GM18517 (cell line): ENCODE data around the gene APOL6.
"Not testable (repeated sequence)": the region's sequence is repeated elsewhere in the genome, so short reads cannot be mapped to it uniquely, and the experiment has no call there.

ENCODE experiments used
- ATAC-seq: cut with Tn5 transposase; IDR thresholded peaks from one replicate; pipeline ENCODE4 v1.9.1; 2021; ENCODE audit warnings: mild to moderate bottlenecking, moderate library complexity; ENCODE audit not compliant: unreplicated experiment

Gene APOL6

DNA sequence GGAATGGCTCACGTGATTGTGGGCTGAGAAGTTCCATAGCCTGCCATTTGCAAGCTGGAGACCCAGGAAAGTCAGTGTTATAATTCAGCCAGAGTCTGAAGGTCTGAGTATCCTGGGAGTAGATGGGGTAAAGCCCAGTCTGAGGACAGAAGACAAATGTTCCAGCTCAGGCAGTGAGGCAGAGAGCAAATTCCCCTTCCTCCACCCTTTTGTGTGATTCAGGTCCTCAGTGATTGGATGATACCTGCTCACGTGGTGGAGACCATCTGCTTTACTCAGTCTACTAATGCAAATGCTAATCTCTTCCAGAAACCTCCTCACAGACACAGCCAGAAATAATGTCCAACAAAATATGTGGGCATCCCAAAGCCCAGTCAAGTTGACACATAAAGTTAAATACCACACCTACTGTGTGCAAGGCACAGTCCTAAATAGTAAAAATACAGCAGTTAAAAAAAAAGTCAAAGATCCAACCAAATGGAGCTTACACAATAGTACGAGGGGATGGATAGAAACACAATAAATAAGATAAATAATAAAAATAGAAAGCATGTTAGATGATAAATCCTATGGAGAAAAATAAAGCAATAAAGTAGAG, 13.2 kb upstream of the APOL6 start:
- ATAC-seq: no peak

DNA sequence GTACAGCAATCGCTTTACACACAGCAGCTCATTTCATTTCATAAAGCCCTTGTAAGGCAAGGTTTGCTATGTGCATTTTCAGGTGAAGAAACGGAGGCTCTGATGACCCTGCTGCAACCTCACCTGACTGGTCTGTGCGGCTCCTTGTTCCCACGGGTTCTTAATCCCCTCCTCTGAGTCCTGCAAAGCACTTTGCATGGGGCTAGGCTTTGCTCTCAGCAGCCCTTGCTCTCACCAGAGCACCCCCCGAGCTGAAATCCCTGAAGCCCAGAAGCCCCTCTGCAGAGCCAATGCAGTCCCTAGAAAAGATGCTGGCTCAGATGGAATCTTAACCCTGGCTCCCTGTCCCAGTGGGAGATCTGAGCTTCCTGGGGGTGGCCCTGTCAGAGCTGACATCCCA, 11.0 kb upstream of the APOL6 start:
- no peak for ATAC-seq

DNA sequence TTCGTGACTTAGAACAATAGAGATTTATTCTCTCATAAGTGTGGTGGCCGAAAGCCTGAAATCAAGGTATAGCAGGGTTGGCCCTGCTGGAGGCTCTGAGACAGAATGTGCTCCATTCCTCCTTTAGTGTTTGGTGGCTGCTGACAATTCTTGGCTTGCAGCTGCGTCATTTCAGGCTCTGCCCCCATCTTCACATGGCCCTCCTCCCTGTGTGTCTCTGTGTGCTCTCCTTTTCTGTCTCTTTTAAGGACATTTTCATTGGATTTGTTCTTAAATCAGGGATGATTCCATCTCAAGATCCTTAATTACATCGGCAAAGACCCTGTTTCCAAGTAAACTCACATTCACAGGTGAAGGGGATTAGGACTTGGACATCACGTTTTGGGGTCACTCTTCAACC, 10.2 kb upstream of the APOL6 start:
- no peak for ATAC-seq

DNA sequence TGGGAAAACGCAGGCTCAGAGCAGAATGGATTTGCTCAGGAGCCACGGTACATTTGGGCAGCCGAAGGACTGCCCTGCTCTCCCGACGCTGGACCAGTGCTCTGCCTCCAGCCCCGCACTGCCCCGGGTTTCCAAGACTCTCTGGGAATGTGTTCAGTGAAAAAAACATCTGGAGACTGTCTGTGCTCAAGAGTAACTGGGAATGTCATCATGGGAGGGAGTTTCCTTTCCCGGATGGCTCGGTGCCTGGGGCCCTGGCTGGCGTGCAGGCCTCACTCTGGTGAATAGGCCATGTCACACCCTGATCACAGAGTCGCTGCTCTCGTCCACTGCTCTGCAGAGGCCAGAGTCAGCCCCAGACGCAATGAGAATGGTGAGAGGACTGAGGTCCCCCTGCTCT, 9.8 kb upstream of the APOL6 start:
- no peak for ATAC-seq

DNA sequence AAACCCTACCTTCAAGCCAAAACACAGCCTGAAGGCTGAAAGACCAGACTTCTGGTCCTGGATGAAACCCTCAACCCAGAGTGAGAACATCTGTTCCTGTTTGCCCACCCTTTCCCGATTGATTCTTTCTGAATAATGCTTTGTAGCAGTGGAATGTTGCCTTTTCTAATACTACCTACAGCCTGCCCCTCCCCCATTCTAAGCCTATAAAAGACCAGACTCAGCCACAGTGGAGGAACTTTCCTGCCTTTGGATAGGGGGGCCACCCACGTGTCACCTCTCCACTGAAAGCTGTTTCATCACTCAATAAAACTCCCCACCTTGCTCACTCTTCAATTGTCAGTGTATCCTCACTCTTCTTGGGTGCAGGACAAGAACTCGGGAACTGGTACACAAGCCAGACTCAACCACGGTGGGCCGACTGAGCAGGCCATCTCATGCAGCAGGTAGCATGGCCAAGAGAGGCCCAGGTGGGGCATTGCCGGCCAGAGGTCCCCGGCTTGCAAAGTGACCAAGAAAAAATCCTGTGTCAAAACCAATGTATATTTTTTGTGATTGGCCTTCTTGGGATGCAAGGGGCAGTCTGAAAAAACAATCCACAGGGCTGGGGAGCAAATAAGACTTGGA, 6.6 kb upstream of the APOL6 start:
- no peak for ATAC-seq

DNA sequence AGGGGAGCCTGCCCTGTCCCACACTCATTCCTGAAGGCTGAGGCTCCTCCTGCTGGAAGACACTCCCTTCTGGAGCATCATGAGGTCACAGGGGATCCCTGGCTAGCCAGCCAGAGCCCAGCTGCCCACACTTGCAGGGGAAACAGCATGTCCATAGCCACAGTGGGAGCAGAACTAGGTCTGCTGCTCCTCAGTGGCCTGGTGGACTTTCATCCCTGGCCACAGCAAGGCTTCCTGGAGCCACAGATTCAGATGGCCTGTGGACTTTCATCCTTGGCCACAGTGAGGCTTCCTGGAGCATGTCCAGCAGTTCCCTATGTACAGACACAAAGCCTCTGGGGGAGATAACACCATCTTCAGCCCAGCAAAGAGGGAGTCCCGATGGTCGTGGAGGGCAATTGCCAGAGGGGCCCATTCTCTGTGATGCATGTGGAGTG, 5.9 kb upstream of the APOL6 start:
- ATAC-seq: no peak

DNA sequence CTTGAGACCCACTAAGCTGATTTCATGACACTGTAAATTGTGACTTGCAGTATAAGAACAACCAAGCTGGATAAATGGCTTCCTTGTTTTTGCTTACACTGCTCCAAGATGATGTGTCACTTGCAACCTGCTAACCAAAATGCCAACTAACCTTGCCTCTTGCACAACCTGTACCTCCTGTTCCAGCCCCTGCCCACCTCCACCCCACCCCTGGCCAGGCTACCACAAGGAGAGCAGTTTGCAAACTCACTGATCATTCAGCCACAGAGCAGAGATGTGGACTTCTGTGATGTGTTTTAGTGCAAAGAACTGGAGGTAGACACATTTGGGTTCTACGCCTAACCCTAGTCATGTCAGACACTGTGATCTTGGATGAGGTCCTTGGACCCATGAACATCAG, 4.3 kb upstream of the APOL6 start:
- ATAC-seq: no peak

DNA sequence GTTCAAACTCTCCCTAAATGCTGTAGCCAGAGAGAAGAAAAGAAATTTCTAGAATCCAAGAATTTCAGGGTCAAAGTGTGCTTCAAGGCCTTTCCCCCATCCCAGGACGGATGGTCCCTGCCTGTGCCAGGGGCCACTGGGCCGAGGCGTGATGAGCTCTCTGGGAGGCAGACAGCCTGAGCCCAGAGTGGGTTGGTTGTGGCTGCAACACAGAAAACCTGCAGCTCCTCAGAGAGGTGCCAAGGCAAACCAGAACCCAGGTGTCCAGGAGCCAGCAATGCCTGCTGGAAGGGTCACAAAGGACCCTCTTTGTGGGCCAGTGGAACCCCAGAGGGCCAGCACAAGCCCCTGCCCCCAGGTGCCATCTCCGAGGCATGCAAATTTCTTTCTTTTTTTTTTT, 2.6 kb upstream of the APOL6 start:
- no peak for ATAC-seq

DNA sequence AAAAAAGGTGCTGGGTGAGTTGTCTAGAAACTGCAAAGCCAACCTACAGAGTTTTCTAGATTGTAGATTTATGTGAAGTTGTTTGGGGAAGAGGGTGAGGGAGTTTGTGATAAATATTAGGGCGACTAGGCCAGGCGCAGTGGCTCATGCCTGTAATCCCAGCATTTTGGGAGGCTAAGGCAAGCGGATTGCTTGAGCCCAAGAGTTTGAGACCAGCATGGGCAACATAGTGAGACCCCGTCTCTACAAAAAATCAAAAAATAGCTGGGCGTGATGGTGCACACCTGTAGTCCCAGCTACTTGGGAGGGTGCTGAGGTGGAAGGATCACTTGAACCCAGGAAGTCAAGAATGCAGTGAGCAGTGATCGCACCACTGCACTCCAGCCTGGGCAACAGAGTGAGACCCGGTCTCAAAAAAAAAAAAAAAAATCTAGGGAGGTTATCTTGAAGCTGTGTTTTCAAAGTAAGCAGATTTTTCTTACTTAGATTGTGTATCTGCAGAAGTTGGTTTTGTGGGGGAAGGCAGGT, 844 bp downstream of the APOL6 start:
- no peak for ATAC-seq

DNA sequence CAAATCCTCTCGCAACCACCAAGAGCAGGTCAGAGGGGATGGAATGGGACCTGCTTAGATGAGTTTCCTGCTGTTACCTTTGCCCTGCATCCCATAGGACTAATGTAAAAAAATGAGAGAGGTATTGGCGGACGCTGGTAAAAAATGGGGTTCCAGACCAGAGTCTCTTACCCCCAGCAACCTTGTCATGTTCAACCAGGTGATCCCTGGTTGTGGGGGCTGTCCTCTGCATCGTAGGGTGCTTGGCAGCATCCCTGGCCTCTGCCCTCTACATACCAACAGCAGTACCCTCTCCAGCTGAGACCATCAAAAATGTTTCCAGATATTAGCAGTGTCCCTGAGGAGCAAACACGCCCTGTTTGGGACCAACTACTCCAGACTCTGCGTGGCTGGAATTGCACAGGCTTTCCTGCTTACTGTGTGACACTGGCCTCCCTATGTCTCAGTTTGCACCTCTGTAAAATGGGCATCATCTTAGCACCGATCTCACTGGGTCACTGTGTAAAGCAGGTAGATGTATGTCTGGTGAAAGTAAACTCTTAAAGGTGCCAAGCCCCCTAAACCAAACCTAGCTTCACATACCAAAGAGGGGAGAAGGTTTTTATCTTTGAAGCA, 1.5 kb downstream of the APOL6 start:
- ATAC-seq: no peak

DNA sequence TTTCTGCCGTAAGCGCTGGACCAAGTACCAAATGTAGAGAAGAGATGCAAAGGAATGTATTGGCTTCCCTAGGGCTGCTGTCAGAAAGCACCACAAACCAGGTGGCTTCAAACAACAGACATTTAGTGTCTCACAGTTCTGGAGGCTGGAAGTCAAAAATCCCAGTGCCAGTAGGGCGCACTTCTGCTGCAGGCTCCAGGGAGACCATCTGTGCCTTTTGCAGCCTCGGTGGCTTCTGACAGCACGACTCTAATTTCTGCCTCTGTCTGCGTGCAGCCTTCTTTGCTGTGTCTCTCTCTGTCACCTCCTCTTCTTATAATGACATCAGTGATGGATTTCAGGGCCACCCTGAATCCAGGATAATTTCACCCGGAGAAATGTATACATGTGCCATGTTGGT, 2.8 kb downstream of the APOL6 start:
- no peak for ATAC-seq

DNA sequence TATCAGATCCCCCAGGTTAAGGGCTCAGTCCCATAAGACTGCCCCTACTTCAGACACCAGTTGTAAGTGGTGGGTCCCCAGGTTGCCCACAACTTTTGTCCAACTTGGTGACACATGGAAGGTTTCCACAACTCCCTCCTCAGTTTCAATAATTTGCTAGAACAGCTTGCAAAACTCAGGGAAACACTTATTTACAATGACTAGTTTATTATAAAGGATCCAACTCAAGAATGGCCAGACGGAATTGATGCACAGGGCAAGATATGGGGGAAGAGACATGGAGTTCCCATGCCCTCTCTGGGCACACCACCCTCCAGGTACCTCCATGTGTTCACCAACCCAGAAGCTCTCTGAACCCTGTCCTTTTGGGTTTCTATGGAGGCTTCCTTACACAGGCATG, 5.6 kb downstream of the APOL6 start:
- no peak for ATAC-seq

DNA sequence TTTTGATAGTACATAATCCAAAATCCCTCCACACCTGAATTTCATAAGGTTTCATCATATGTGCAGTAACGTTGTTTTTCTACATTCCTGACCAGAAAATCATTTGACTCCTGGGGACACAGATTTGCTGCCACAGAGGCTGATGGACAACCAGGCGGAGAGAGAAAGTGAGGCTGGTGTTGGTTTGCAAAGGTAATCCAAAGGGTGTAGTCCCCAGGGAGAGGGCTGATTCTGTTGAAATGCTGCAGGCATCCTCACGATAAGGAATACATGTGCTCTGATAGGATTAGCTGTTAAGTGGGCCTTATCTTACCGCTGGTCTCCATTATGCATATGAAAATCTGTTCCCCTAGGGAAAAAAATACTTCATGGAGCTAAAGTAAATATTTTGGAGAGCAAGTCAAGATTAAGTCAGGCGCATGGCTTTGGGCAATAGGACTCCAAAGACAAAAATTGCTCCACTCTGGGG, 8.1 kb downstream of the APOL6 start:
- no peak for ATAC-seq

DNA sequence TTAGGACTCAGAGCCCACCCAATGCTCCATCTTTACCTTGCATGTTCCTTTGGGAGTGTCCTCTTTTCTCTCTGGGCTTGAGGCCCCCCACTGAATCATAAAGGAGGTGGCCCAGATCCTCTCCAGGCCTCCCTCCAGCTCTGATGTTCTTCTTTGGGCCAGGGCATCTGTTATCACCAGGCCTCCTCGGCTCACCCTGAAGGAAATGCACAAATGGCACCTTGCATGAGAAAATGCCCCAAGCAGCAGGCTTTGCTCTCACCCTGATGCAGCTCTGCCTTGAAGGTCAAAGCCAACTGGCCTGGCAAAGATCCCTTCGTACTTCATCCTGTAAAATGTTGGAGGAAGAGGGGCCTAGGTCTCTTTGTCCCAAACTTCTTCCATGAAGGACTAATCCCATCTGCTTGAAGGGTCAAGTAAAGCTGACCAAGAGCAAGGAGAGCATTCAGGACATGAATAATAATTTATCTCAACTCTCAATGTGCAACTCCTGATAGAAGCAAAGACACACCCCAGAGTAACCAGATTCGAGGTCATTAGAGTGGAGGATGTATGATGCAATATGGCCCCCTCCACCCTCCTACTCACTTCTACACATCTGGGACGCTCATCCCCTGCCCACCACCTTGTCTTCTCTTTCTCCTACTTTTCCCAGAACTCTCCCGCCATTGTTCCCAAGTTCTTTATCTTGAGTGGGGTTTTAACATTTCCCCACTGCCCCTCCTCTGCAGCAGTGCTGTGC, 9.5 kb downstream of the APOL6 start:
- no peak for ATAC-seq

DNA sequence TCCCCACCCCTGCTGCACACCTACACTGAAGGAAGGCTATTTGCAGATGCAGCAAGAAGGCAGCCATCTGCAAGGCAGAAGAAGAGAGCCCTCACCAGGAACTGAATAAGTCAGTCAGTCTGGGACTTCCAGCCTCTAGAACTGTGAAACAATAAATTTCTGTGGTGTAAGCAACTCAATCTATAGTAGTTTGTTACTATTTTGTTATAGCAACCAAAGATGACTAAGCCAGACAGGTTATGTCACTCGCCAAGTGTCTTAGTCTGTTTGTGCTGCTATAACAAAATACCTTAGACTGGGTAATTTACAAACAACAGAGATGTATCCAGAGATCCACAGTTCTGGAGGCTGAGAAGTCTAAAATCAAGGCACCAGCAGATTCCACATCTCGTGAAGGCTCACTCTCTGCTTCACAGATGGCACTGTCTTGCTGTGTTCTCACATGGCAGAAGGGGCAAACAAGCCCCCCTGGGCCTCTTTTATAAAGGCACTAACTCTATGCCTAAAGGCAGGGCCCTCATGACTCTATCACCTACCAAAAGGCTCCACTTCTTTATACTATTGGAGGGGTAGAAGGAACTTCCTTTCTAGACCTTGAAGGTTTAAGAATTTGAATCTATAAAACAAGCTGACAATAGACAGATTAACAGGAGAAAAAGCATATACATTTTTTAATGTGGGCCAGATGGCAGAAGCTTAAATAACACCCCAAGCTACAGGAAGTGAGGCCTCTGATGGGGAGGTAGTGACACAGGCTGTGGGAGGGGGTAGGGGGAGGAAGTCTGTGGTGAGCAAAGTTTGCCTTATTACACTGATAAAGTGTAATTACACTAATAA, 12.3 kb downstream of the APOL6 start:
- ATAC-seq: no peak

DNA sequence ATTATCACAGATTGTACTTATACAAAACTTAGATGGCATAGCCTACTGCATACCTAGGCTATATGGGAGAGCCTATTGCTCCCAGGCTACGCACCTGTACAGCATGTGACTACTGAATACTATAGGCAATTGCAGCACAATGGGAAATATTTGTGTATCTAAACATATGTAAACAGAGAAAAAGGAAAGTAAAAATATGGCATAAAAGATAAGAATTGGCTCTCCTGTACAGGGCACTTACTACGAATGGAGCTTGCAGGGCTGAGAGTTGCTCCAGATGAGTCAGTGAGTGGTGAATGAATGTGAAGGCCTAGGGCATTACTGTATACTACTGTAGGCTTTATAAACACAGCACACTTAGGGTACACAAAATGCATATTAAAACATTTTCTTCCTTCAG, 13.2 kb downstream of the APOL6 start:
- ATAC-seq: no peak

DNA sequence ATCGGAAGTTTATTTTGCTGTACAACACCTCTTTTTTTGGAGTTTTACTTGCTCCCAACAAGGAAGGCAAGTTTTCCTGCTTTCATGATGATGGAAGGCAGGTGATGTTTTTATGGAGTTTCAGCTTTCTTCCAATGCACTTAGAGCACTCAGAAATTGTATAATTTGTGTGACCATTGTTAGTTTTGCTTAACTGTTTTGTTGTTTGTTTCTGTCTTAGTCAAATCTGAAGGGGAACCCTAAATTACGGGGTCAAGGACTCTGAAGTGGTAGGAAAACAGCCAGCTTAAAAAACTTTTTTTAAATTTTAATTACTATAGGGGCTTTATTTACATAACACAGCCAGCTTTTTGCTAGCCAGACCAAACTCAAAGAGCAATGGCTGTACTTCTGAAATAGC, 14.7 kb downstream of the APOL6 start:
- no peak for ATAC-seq

DNA sequence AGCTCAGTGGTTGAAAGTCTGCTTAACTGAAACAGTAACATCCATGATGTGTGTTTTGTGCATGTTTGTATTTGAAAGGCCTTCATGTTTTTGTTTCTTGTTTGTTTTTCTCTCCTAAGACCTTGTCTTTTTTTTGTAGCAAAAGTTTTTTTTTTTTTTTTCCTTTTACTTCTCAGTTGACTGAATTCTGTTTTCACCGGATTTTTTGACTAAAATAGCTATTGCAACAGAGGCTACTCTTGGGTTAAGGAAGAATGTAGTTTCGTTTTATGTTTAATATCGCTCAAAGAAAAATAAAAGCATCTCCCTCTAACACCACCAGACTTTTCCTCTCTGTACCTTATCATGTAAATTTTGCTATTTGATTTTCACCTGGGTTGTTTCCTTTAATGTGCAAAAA, 15.1 kb downstream of the APOL6 start:
- no peak for ATAC-seq

DNA sequence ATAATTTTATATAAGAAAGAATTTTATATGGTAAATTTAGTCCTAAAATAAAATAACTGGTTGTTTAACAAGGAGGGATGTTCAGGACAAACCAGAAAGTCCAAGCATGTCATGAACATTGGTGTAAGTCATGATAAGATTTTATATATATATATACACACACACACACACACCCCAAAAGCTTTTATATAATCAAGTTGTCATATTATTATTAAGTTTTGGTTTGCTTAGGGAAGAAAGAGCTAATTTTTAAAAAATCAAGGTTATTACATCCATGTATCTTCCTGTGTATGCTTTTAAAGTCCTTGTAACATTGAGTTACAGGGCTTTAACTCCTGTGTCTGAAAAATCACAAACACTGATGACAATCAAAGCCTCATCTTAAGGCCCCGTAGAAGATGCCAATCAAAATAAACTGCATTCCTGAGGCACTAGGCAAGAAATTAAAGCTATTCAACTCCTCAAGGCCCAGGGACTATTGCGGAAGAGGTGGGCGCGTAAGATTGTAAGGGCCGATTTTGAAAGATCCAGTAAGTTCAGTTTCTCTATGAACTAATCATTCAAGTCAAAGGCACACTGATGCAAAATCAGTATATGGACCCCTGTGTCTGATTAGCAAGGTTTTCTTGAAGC, 16.8 kb downstream of the APOL6 start:
- ATAC-seq: no peak

DNA sequence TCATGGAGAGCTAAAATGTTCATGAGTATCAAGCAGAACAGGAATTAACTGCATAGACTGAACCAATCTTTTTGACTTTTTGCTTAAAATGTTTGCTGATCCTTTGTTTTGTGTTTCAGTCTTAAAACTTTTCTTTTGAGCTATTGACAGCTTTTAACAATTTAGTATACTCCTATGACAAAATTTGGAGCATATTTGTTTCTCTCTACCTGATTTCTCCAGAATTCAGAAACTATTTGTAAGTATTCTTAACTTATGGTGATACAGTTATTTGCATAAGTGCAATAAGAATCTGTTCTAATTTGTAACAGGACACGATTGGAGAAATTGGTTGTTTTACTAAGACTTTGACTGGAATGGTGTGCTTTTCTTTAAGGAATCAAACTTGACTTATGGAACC, 18.5 kb downstream of the APOL6 start:
- ATAC-seq: not testable (repeated sequence)
